HG03342 (cell line): ENCODE results near the gene MINDY3.
"Not testable (repeated sequence)": the region's sequence is repeated elsewhere in the genome, so short reads cannot be mapped to it uniquely, and the experiment has no call there.

Source experiments
- ATAC-seq: cut with Tn5 transposase; IDR thresholded peaks from one replicate; pipeline ENCODE4 v1.9.1; 2021; ENCODE audit warnings: mild to moderate bottlenecking, moderate library complexity; ENCODE audit not compliant: unreplicated experiment

The MINDY3 gene

DNA sequence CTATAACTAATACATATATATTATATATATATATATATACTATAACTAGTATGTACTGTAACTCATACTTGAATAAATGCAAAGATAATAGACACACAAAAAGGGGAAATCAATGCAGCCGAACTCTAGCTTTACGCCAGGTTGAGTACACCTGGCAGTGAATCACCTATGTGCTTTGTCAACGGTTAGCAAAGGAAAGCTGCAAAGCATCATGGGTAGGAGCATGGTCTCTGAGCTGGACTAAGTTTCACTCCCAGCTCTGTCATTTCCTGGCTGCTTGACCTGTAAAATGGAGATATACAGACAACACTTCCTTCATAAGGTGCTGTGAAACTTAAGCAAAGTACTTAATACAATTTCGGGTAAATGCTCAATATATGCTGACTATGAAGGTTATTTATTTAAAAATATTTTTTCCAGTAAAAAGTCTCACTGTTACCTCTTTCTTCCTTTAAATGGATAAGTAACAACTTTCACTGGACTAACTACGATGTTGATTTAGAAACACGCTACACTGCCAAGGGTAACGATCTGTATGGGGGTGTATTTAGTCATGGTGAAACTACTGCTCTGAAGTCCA lies 78.8 kb downstream of the MINDY3 start:
- ATAC-seq: no peak

DNA sequence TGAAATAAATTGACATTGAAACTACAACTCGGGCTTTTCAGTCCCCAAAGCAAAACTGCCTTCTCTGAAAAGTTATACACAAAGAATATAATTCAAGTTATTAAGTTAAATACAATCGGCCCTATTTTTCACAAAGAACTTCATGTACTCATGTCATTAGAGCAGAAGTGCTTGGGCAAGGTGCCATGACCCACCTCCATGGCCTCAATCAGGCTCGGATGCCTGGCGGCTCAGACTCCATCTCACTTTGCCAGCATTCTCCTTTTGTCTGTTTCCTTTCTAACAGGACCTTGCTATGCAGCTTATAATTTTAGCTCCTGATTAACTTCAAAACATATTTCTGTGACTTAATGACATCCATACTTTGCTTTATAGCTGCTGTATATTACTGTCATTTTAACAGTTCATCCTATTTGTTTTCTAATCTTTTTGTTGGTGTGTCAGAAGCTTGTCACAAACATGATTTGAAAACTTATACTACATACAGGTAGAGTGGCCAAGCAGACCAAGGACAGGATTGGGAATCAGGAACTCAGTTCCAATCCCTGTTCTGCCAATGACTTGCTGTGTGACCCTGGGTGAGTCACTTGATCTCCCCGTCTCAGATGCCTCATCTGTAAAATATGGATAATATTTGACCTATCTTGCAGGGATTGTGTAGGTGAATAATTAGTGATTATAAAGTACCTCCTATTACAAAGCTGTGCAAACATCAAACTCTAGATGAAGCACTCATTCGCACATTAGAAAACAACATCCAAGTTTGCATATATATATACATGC lies 79.8 kb downstream of the MINDY3 start:
- no peak for ATAC-seq

GRCh38 chr10:15775513-15775912 lies 84.8 kb downstream of the MINDY3 start:
- ATAC-seq: no peak

DNA sequence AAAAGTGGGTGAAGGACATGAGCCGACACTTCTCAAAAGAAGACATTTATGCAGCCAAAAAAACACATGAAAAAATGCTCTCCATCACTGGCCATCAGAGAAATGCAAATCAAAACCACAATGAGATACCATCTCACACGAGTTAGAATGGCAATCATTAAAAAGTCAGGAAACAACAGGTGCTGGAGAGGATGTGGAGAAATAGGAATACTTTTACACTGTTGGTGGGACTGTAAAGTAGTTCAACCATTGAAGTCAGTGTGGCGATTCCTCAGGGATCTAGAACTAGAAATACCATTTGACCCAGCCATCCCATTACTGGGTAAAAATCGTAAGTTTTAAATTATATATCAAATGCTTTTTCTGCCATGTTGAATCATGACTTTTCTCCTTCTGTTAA lies 85.8 kb downstream of the MINDY3 start:
- not testable (repeated sequence) for ATAC-seq

GRCh38 chr10:15764892-15765454 lies 95.3 kb downstream of the MINDY3 start:
- ATAC-seq: no peak

DNA sequence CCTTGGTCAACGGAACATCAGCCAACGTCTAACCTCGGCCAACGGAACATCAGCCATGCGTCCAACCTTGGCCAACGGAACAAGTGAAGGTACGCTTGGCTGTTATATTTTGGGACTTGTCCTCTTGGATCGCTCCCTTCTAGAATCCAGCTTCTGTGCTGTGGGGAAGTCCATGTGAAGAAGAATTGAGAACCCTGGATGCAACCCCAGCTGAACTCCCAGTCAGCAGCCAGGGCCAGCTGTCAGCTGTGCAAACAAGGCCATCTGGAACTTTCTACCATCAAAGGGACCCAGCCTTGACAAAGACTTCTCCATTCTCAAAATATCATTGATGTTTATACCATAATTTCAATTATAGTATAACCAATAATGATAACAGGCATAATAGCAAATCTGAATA lies 97.3 kb downstream of the MINDY3 start:
- ATAC-seq: no peak

DNA sequence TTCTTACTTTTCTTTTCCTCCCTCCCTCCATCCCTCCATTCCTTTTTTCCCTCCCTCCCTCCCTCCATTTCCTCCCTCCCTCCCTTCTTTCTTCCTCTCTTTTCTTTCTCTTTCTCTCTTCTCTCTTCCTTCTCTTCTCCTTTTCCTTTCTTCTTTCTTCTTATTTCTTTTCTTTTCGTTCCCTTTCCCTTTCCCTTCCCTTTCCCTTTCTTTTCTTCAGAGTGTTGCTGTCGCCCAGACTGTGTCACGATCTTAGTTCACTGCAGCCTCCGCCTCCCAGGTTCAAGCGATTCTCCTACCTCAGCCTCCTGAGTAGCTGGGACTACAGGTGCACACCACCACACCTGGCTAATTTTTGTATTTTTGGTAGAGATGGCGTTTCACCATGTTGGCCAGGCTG lies 98.1 kb downstream of the MINDY3 start:
- ATAC-seq: not testable (repeated sequence)

DNA sequence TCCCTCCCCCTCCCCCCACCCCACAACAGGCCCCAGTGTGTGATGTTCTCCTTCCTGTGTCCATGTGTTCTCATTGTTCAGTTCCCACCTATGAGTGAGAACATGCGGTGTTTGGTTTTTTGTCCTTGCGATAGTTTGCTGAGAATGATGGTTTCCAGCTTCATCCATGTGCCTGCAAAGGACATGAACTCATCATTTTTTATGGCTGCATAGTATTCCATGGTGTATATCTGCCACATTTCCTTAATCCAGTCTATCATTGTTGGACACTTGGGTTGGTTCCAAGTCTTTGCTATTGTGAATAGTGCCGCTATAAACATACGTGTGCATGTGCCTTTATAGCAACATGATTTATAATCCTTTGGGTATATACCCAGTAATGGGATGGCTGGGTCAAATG lies 99.1 kb downstream of the MINDY3 start:
- ATAC-seq: not testable (repeated sequence)

- ATAC-seq: no peak
These were observed 99.6 kb downstream of the MINDY3 start for GRCh38 chr10:15760681-15761080.

DNA sequence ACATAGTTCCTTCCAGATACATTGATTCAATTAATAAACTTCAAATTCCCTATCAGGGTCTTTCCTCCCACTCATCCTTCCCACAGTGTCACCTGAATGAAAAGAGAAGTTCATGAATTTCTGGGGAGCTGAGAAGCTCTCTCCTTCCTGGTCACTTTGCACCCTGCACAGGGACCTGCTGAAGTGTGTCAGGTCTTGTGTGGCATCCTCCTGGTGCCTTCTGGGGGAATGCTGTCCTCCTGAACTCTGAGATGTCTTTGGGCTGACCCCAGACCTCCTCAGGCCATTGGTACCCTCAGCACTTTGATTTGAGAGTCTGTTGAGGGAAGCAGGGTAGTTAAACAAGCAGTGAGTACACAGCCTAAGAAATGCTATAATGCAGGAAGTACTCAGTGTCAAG lies 101.0 kb downstream of the MINDY3 start:
- ATAC-seq: no peak

- ATAC-seq: no peak
These were observed 101.7 kb downstream of the MINDY3 start for GRCh38 chr10:15758618-15759017.

GRCh38 chr10:15754937-15755336 lies 105.4 kb downstream of the MINDY3 start:
- ATAC-seq: no peak

DNA sequence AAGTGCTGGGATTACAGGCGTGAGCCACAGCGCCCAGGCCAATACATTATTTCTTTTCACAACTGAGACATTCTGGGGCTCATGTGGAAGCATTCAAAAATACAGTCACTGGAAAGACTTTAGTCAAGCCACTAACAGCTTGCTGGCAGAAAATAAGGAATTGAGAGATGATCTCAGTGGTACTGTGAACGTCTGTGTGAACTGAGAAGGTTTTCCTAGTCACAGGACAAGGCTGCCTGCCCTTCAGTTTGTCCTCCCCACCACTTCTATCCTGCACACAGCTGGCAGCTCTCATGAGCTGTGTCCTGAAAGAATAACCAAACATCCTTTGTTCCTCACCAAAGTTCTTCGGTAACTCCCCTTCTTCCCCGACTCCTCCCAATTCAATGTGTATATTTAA lies 109.3 kb downstream of the MINDY3 start:
- ATAC-seq: no peak

GRCh38 chr10:15748126-15748525 lies 112.2 kb downstream of the MINDY3 start:
- ATAC-seq: no peak

DNA sequence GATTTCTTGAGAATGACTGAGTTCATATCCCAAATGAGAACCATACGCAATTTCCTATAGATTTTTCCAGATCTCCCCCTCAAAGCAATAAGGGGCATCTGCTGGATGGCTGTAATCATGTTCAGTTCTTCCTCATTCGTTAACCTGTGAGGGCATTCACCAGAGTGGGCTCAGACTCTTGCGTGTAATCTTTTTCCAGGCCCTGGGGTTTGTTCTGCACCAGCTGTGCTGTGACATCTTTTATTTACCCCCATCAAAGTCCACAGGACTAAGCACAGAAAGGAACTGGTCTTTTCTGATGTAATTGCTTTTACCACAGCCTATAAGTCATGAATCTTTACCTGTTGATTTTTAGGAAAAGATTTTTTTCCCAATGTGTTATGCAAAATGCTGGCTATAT lies 112.7 kb downstream of the MINDY3 start:
- ATAC-seq: no peak

DNA sequence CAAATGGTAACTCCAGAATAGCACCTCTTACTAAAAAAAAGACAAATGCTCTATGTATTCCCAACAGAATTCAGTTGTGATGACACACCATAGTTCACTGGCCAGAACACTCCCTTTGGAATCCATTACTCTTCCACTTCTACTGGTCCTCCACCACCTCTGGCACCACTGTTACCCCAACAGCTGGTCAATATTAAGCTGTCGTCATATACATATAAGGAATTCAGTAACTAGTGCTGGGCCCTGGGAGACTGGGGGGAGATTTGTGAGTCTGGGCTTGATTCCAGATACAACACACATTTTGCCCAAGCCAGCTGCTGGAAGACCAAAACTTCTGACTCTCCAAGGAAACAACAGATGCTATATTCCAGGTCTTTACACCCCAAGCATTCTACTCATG lies 114.6 kb downstream of the MINDY3 start:
- ATAC-seq: no peak

GRCh38 chr10:15744217-15744865 lies 116.0 kb downstream of the MINDY3 start:
- ATAC-seq: no peak

- ATAC-seq: no peak
These were observed 116.9 kb downstream of the MINDY3 start for GRCh38 chr10:15743443-15743842.

DNA sequence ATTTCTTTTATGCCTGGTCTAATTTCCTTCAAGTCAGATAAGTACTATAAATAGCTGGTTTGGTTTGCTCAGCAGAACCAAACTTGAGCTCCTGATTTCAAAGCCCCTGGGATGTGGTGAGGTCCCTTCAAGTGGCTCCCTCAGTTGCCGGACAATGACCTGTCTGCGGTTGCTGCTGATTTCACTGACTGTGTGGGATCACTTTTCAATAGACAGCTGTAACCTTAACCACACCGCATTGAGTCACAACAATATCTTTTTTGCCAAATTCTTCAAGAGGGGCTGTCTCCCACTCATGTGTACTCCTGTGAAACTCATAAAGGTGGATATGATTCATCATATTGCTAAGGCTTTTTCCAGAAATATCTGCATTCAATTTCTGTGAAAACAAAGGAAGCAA lies 117.5 kb downstream of the MINDY3 start:
- no peak for ATAC-seq

- no peak for ATAC-seq
These were observed 118.2 kb downstream of the MINDY3 start for GRCh38 chr10:15742102-15742501.

GRCh38 chr10:15741581-15741980 lies 118.7 kb downstream of the MINDY3 start:
- ATAC-seq: no peak

- no peak for ATAC-seq
These were observed 120.0 kb downstream of the MINDY3 start for GRCh38 chr10:15740261-15740660.
